ENCODE data around the gene KLHL29. TPM values are rescaled to one million over a fixed set of nuclear protein-coding genes. Genes with fewer than 3 reads are reported as not detected.
"Not testable (repeated sequence)": the region's sequence is repeated elsewhere in the genome, so short reads cannot be mapped to it uniquely, and the experiment has no call there.

The KLHL29 gene
- total and polyA plus RNA-seq, 2 experiments from 2014 or later: 5.6 to 11.0 TPM

GRCh38 chr2:23387845-23388244 lies 2.9 kb downstream of the KLHL29 start:
- Histone ChIP-seq H3K36me3 (no peaks in the 10 kb centered on the region), H3K4me3 (no peak overlapping the region), H3K27me3 (peaks cover 79% of the 10 kb centered on the region), H3K4me1 (ENCODE audit: low read depth) (no peaks in the 10 kb centered on the region), H3K27ac (no peak overlapping the region), H3K9me3 (ENCODE audit: low read depth) (no peaks in the 10 kb centered on the region)
- no peak for DNase-seq (ENCODE audit: low read depth in 1 of 2, low spot score in 1 of 2)
- TF ChIP-seq CTCF (IDR thresholded peaks at IDR 0.05; ENCODE audit: low read depth, low read length): no peak

DNA sequence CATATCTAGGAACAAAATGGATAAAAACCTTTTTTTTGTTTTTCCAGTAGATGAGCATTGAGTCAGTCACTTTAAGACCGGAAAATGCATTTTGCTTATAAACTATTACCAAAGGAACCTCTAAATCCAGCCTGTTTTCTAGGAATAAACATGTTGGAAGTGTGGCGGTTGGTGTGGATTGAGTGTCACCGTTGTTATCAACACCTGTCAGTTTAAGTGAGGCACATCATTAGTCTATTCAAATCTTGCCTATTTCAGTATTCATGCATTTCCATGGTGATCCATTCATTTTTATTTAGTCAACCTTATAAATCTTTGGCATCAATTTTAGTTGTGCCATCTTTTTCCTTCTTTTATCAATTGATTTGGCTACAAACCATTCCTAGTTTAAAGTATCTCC lies 3.3 kb downstream of the KLHL29 start:
- Histone ChIP-seq H3K27ac (no peak overlapping the region), H3K9me3 (ENCODE audit: low read depth) (no peaks in the 10 kb centered on the region), H3K4me1 (ENCODE audit: low read depth) (no peaks in the 10 kb centered on the region), H3K4me3 (no peak overlapping the region), H3K36me3 (no peaks in the 10 kb centered on the region), H3K27me3 (peaks cover 74% of the 10 kb centered on the region)
- DNase-seq (ENCODE audit: low read depth in 1 of 2, low spot score in 1 of 2): no peak
- no peak for TF ChIP-seq CTCF (IDR thresholded peaks at IDR 0.05; ENCODE audit: low read depth, low read length)

DNA sequence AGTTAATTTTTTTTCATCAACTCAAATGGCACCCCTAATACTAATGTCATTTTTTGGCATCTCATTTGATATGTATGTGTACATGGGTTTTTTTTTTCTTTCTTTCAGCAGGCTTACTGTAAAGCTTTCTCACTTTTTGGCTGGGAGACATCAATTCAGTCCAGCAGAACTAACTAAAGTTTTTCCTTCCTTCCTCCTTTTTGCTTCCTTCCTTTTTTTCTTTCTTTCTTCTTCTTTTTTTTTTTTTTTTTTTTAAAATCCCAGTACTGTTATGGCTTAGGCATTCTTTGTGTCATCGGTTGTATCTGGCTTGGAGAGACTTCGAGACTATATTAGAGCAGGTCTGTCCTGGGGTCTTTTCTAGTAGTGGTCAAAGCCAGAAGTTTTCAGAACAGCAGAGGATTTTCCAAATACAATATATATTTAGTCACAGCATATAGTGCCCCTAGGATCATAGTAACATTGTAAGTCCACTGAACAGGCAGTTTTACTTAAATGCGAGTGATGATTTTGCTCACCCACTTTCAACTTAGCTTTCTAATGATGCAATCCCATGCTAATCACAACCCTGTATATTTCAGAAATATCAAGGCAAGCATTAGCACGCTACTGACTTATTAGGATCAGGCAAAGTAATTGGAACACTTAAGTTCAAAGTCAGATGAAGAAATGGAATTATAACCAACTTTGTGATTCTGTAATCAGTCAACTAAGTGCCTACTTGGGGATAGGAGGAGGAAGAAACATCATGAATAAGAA lies 4.0 kb downstream of the KLHL29 start:
- H3K4me3 ChIP-seq: no peak overlapping the region
- H3K9me3 ChIP-seq (ENCODE audit: low read depth): no peaks in the 10 kb centered on the region
- no peak for TF ChIP-seq CTCF (IDR thresholded peaks at IDR 0.05; ENCODE audit: low read depth, low read length)
- DNase-seq (ENCODE audit: low read depth in 1 of 2, low spot score in 1 of 2): no peak
- H3K27ac ChIP-seq: no peak overlapping the region
- H3K4me1 ChIP-seq (ENCODE audit: low read depth): no peaks in the 10 kb centered on the region
- H3K36me3 ChIP-seq: no peaks in the 10 kb centered on the region
- peaks cover 74% of the 10 kb centered on the region for H3K27me3 ChIP-seq

- H3K9me3 ChIP-seq (ENCODE audit: low read depth): no peaks in the 10 kb centered on the region
- H3K27ac ChIP-seq: no peak overlapping the region
- no peak overlapping the region for H3K4me3 ChIP-seq
- TF ChIP-seq CTCF (IDR thresholded peaks at IDR 0.05; ENCODE audit: low read depth, low read length): no peak
- H3K4me1 ChIP-seq (ENCODE audit: low read depth): no peaks in the 10 kb centered on the region
- H3K36me3 ChIP-seq: no peaks in the 10 kb centered on the region
- H3K27me3 ChIP-seq: peaks cover 71% of the 10 kb centered on the region
- no peak for DNase-seq (ENCODE audit: low read depth in 1 of 2, low spot score in 1 of 2)
These were observed 5.2 kb downstream of the KLHL29 start for GRCh38 chr2:23390152-23390551.

- H3K9me3 ChIP-seq (ENCODE audit: low read depth); DNase-seq (ENCODE audit: low read depth in 1 of 2, low spot score in 1 of 2); H3K27ac ChIP-seq; H3K4me3 ChIP-seq; H3K4me1 ChIP-seq (ENCODE audit: low read depth); H3K36me3 ChIP-seq: not testable (repeated sequence)
- peaks cover 61% of the 10 kb centered on the region for H3K27me3 ChIP-seq
These were observed 6.3 kb downstream of the KLHL29 start for GRCh38 chr2:23391237-23391736.

DNA sequence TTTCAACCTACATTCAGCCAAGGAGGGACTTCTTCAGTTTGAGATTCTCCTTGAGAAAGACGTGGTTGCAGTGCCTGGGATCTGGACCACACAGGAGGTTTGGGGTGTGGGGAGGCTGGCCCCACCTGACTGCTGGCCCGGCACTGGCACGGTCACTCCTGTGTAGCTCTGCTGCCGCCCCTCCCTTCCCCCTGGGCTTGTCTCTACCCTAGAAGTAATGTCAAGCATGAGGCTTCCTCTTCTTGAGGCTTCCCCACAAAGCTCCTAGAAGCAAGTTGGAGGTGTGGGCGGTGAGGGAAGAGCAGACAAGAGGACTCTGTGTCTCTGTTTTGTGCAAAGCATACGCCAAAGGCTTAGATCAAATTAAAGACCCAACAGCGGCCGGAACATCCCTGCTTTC lies 8.7 kb downstream of the KLHL29 start:
- no peaks in the 10 kb centered on the region for H3K4me1 ChIP-seq (ENCODE audit: low read depth)
- no peaks in the 10 kb centered on the region for H3K9me3 ChIP-seq (ENCODE audit: low read depth)
- no peak for TF ChIP-seq CTCF (IDR thresholded peaks at IDR 0.05; ENCODE audit: low read depth, low read length)

More for the DNA sequence above, 8.7 kb downstream of the KLHL29 start:
- H3K4me3 ChIP-seq: no peak overlapping the region
- H3K27ac ChIP-seq: no peak overlapping the region
- no peak for DNase-seq (ENCODE audit: low read depth in 1 of 2, low spot score in 1 of 2)
- H3K27me3 ChIP-seq: peaks cover 37% of the 10 kb centered on the region
- no peaks in the 10 kb centered on the region for H3K36me3 ChIP-seq
